HG02642 (cell line): ENCODE results near the gene GSC2.

Experiments
- ATAC-seq: cut with Tn5 transposase; IDR thresholded peaks from one replicate; pipeline ENCODE4 v1.9.1; 2021; ENCODE audit warnings: mild to moderate bottlenecking; ENCODE audit not compliant: unreplicated experiment, poor library complexity

GSC2 gene

DNA sequence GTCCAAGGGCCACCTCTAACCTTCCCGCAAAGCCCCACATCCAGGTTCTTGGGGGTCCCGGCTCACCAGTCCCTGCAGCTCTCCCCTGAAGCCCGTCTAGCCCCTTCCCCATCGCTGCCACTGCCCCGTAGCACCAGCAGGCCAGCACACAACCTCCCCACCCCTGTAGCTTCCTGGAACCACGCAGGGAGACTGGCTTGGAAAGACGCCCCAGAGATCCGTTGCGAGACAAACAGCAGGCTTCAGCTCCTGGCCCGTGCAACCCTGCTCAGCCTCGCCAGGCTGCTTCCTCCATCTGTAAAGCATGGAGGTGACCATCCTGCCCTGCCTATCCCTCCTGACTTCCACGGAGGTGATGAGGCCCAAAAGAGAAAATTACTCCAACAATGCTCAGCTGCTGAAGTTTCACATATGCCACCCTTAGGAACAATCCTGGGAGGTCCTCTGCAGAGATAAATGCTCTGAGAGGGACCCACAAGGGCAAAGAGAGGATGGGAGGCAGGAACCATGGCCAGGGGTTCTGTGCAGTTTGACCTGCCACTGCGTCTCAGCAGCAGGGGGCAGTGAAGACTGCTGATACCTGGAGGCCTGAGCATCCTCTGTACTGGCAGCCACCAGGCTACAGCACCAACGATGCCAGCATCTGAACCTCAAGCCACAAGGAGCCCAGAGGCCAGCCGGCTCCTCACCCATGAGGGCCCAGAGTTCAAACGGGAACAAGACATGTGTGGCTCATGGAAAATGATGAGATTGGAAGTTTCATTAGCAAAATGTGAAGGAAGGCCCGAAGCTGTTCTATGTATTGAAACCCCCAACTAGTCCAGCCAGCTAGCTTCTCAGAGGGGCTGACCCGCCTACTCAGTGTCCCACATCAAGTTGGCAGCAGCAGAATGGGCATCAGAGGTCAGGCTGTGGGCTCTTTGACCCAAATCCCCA lies 44.0 kb downstream of the GSC2 start:
- ATAC-seq: no peak

GRCh38 chr22:19105456-19105855 lies 44.6 kb downstream of the GSC2 start:
- ATAC-seq: no peak

- no peak for ATAC-seq
Measured at GRCh38 chr22:19103880-19104821, 45.9 kb downstream of the GSC2 start.

DNA sequence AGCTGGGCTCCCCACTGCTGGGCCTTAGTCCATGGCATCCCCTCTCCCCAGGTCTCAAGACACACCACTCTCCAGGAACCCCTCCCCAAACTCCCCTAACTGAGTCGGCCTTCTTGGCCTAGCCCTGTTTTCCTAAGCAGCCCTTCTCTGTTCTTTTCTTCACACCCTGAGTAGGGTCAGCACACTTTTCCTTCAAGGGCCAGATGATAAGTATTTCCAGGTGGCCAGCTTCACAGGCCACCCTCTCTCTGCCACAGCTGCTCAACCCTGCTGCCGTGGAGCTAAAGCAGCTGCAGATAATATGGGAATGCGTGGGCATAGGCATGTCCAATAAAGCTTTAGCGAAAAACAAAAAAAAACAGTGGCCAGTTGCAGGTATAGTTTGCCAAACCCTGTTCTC lies 51.9 kb downstream of the GSC2 start:
- no peak for ATAC-seq

DNA sequence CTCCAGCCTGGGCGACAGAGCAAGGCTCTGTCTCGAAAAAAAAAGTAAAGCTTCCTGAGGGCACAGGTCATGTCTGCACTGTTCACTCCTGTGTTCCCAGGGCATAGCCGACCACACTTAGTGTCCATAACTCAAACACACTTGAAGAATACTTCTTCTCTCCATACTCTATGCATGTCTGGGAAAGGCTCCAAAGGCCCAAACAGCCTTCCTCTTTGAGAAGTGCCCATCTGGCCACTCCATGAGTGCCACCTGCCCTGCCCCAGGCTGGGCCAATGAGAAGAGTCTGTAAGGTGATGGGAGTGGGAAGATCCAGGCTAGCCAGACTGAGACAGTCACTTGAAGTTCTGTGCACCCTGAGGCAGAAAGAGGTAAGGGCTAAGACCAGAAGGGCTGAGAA lies 52.6 kb downstream of the GSC2 start:
- ATAC-seq: no peak
